ENCODE data around the gene HRH2.
A peak's percentile ranks its signal among the peaks of the same experiment; 100 is the strongest.

The HRH2 gene

DNA sequence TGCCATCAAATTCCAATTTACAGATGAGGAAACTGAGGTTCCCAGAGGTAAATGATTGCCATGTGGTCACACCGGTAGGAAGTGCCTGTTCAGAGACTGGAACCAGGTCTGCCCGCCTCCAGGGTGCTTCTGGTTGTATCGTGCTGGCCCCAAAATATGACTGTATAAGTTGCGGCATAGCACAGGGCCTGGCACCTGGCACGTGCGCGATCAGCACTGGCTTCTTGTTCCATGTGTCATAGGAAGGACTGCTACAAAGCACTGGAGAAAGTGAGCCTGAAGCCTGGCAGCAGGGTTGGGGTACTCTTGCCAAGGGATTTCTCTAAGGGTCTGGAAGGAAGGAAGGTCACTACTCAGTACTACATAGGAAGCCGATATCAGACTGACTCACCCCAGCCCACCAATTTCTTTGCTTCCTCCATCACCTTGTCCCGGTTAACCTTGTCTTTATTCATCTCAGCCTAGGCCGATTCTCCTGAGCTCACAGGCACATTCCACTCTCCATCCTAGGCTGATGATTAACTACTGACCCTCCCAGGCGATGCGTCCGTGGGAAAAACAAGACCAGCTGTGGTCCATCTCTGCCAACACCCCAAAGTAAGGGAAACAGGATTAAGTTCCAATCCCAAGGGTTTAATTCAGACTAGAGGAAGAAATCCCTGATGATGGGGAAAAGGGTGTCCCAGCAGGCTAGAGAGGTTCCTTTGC, 1.8 kb downstream of the HRH2 start:
- Histone ChIP-seq H3K36me3 (ENCODE audit: control insufficient read depth in 4 of 4, insufficient read depth in 4 of 4, low read length in 3 of 4) (peaks cover 0 to 24% (median 0%) of the 10 kb centered on the region in 4 experiments), H3K4me3 (ENCODE audit: control insufficient read depth in 1 of 7, extremely low read depth in 1 of 7, insufficient read depth in 4 of 7, low read depth in 2 of 7, low read length in 6 of 7) (peak overlapping the region in 1 of 7 experiments; percentile 78), H3K4me1 (ENCODE audit: control extremely low read depth in 1 of 4, control insufficient read depth in 4 of 4, insufficient read depth in 4 of 4, low read length in 3 of 4) (peaks cover 0 to 53% (median 22%) of the 10 kb centered on the region in 4 experiments), H3K9me3 (ENCODE audit: control extremely low read depth in 1 of 5, control insufficient read depth in 4 of 5, insufficient read depth in 2 of 5, low read depth in 1 of 5, low read length in 4 of 5) (no peaks in the 10 kb centered on the region), H3K27me3 (replicated peaks in 2 of 5; ENCODE audit: control insufficient read depth in 4 of 5, insufficient read depth in 5 of 5, low read length in 4 of 5) (peaks cover 0 to 19% (median 0%) of the 10 kb centered on the region in 5 experiments), H3K27ac (ENCODE audit: insufficient read depth in 1 of 2, low read depth in 1 of 2, low read length in 2 of 2, poor library complexity in 1 of 2, severe bottlenecking in 2 of 2) (no peak overlapping the region)
- 100% methylated on average over 10 of the region's 13 CpGs for WGBS (ENCODE audit: insufficient coverage)
- no peak for DNase-seq
- ChIA-PET CTCF (interaction anchor here (0.7 kb wide), 1 partner anchor 126 kb away, joined by 3 read pairs; no protein-coding TSS in a partner anchor), POLR2A (no interaction called here)

- POLR2A ChIA-PET: no interaction called here
- Histone ChIP-seq H3K4me3 (ENCODE audit: control insufficient read depth in 1 of 7, extremely low read depth in 1 of 7, insufficient read depth in 4 of 7, low read depth in 2 of 7, low read length in 6 of 7) (no peak overlapping the region), H3K36me3 (ENCODE audit: control insufficient read depth in 4 of 4, insufficient read depth in 4 of 4, low read length in 3 of 4) (peaks cover 0 to 24% (median 0%) of the 10 kb centered on the region in 4 experiments), H3K27ac (ENCODE audit: insufficient read depth in 1 of 2, low read depth in 1 of 2, low read length in 2 of 2, poor library complexity in 1 of 2, severe bottlenecking in 2 of 2) (no peak overlapping the region), H3K4me1 (ENCODE audit: control extremely low read depth in 1 of 4, control insufficient read depth in 4 of 4, insufficient read depth in 4 of 4, low read length in 3 of 4) (peaks cover 0 to 60% (median 6%) of the 10 kb centered on the region in 4 experiments), H3K9me3 (ENCODE audit: control extremely low read depth in 1 of 5, control insufficient read depth in 4 of 5, insufficient read depth in 2 of 5, low read depth in 1 of 5, low read length in 4 of 5) (no peaks in the 10 kb centered on the region), H3K27me3 (replicated peaks in 2 of 5; ENCODE audit: control insufficient read depth in 4 of 5, insufficient read depth in 5 of 5, low read length in 4 of 5) (peaks cover 0 to 16% (median 0%) of the 10 kb centered on the region in 5 experiments)
- WGBS (ENCODE audit: insufficient coverage): 86% methylated on average over 15 of the region's 16 CpGs
- CTCF ChIA-PET: interaction anchor here (0.9 kb wide), 1 partner anchor 27 kb away, joined by 3 read pairs; no protein-coding TSS in a partner anchor
- DNase-seq: no peak
Observed at GRCh38 chr5:175663186-175664184, 5.6 kb downstream of the HRH2 start.

DNA sequence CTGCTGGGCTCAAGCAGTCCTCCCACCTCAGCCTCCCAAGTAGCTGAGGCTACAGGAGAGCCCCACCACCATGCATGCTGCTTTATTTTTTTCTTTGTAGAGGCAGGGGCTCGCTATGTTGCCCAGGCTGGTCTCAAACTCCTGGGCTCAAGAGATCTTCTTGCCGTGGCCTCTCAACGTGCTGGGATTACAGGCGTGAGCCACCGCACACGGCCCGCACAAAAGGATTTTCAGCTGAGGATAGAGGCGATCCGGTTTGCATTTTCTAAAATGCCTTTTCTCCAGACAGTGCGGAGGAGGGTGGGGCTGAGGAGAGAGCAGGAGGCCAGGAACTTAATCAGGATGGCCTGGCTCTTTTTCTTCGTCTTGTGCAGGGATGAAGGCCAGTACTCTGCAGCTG, 6.9 kb downstream of the HRH2 start:
- DNase-seq: no peak
- peaks cover 0 to 58% (median 0%) of the 10 kb centered on the region in 4 experiments for H3K4me1 ChIP-seq (ENCODE audit: control extremely low read depth in 1 of 4, control insufficient read depth in 4 of 4, insufficient read depth in 4 of 4, low read length in 3 of 4)
- POLR2A ChIA-PET: no interaction called here
- no peak overlapping the region for H3K27ac ChIP-seq (ENCODE audit: insufficient read depth in 1 of 2, low read depth in 1 of 2, low read length in 2 of 2, poor library complexity in 1 of 2, severe bottlenecking in 2 of 2)
- no peak overlapping the region for H3K4me3 ChIP-seq (ENCODE audit: control insufficient read depth in 1 of 7, extremely low read depth in 1 of 7, insufficient read depth in 4 of 7, low read depth in 2 of 7, low read length in 6 of 7)
- H3K36me3 ChIP-seq (ENCODE audit: control insufficient read depth in 4 of 4, insufficient read depth in 4 of 4, low read length in 3 of 4): peaks cover 0 to 21% (median 0%) of the 10 kb centered on the region in 4 experiments
- H3K9me3 ChIP-seq (ENCODE audit: control extremely low read depth in 1 of 5, control insufficient read depth in 4 of 5, insufficient read depth in 2 of 5, low read depth in 1 of 5, low read length in 4 of 5): no peaks in the 10 kb centered on the region
- peaks cover 0 to 4% (median 0%) of the 10 kb centered on the region in 5 experiments for H3K27me3 ChIP-seq (replicated peaks in 2 of 5; ENCODE audit: control insufficient read depth in 4 of 5, insufficient read depth in 5 of 5, low read length in 4 of 5)
- CTCF ChIA-PET: interaction anchor here (0.9 kb wide), 1 partner anchor 26 kb away, joined by 3 read pairs; no protein-coding TSS in a partner anchor
- WGBS (ENCODE audit: insufficient coverage): 100% methylated on average over 9 of the region's 11 CpGs

GRCh38 chr5:175666216-175666615, 8.3 kb downstream of the HRH2 start:
- H3K9me3 ChIP-seq (ENCODE audit: control extremely low read depth in 1 of 5, control insufficient read depth in 4 of 5, insufficient read depth in 2 of 5, low read depth in 1 of 5, low read length in 4 of 5): no peaks in the 10 kb centered on the region
- peaks cover 0 to 8% (median 0%) of the 10 kb centered on the region in 4 experiments for H3K36me3 ChIP-seq (ENCODE audit: control insufficient read depth in 4 of 4, insufficient read depth in 4 of 4, low read length in 3 of 4)
- POLR2A ChIA-PET: no interaction called here

GRCh38 chr5:175668006-175668405, 10.1 kb downstream of the HRH2 start:
- Histone ChIP-seq H3K4me3 (ENCODE audit: control insufficient read depth in 1 of 7, extremely low read depth in 1 of 7, insufficient read depth in 4 of 7, low read depth in 2 of 7, low read length in 6 of 7) (no peak overlapping the region), H3K9me3 (ENCODE audit: control extremely low read depth in 1 of 5, control insufficient read depth in 4 of 5, insufficient read depth in 2 of 5, low read depth in 1 of 5, low read length in 4 of 5) (no peaks in the 10 kb centered on the region), H3K27ac (ENCODE audit: insufficient read depth in 1 of 2, low read depth in 1 of 2, low read length in 2 of 2, poor library complexity in 1 of 2, severe bottlenecking in 2 of 2) (no peak overlapping the region), H3K27me3 (replicated peaks in 2 of 5; ENCODE audit: control insufficient read depth in 4 of 5, insufficient read depth in 5 of 5, low read length in 4 of 5) (peaks cover 0 to 3% (median 0%) of the 10 kb centered on the region in 5 experiments), H3K36me3 (ENCODE audit: control insufficient read depth in 4 of 4, insufficient read depth in 4 of 4, low read length in 3 of 4) (peaks cover 0 to 5% (median 0%) of the 10 kb centered on the region in 4 experiments), H3K4me1 (ENCODE audit: control extremely low read depth in 1 of 4, control insufficient read depth in 4 of 4, insufficient read depth in 4 of 4, low read length in 3 of 4) (peaks cover 4 to 88% (median 14%) of the 10 kb centered on the region in 4 experiments)
- DNase-seq: no peak
- WGBS (ENCODE audit: insufficient coverage): 90% methylated on average over 5 of the region's 5 CpGs
- POLR2A ChIA-PET: no interaction called here
- CTCF ChIA-PET: no interaction called here

More at GRCh38 chr5:175666216-175666615, 8.3 kb downstream of the HRH2 start:
- Histone ChIP-seq H3K4me3 (ENCODE audit: control insufficient read depth in 1 of 7, extremely low read depth in 1 of 7, insufficient read depth in 4 of 7, low read depth in 2 of 7, low read length in 6 of 7) (no peak overlapping the region), H3K27me3 (replicated peaks in 2 of 5; ENCODE audit: control insufficient read depth in 4 of 5, insufficient read depth in 5 of 5, low read length in 4 of 5) (peaks cover 0 to 3% (median 0%) of the 10 kb centered on the region in 5 experiments), H3K4me1 (ENCODE audit: control extremely low read depth in 1 of 4, control insufficient read depth in 4 of 4, insufficient read depth in 4 of 4, low read length in 3 of 4) (peaks cover 0 to 72% (median 7%) of the 10 kb centered on the region in 4 experiments), H3K27ac (ENCODE audit: insufficient read depth in 1 of 2, low read depth in 1 of 2, low read length in 2 of 2, poor library complexity in 1 of 2, severe bottlenecking in 2 of 2) (no peak overlapping the region)
- no peak for DNase-seq
- 100% methylated on average over 6 of the region's 6 CpGs for WGBS (ENCODE audit: insufficient coverage)
- CTCF ChIA-PET: interaction anchor here (2.2 kb wide), 1 partner anchor 12 kb away, joined by 6 read pairs; no protein-coding TSS in a partner anchor

DNA sequence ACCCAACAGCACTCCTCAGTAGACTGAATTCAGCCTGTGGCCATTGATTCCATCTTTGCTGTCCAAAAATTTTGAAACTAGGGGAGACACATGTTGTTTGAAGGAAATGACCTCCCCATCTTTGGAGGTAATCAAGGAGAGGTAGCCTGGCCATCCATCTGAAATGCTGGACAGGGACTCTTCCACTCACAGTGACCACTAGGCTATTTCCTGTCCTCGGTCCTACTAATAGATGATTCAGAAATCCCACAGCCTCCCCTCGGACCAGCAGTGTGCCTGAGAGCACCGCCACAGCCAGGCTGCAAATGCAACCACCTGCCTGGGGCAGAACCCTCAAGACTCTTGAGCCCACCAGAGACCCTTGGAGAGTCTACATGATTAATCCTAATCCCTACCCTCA, 12.5 kb downstream of the HRH2 start:
- 94% methylated on average over 3 of the region's 3 CpGs for WGBS (ENCODE audit: insufficient coverage)
- Histone ChIP-seq H3K4me3 (ENCODE audit: control insufficient read depth in 1 of 7, extremely low read depth in 1 of 7, insufficient read depth in 4 of 7, low read depth in 2 of 7, low read length in 6 of 7) (no peak overlapping the region), H3K36me3 (ENCODE audit: control insufficient read depth in 4 of 4, insufficient read depth in 4 of 4, low read length in 3 of 4) (peaks cover 0 to 5% (median 0%) of the 10 kb centered on the region in 4 experiments), H3K27ac (ENCODE audit: insufficient read depth in 1 of 2, low read depth in 1 of 2, low read length in 2 of 2, poor library complexity in 1 of 2, severe bottlenecking in 2 of 2) (no peak overlapping the region), H3K27me3 (replicated peaks in 2 of 5; ENCODE audit: control insufficient read depth in 4 of 5, insufficient read depth in 5 of 5, low read length in 4 of 5) (peaks cover 0 to 4% (median 0%) of the 10 kb centered on the region in 5 experiments), H3K9me3 (ENCODE audit: control extremely low read depth in 1 of 5, control insufficient read depth in 4 of 5, insufficient read depth in 2 of 5, low read depth in 1 of 5, low read length in 4 of 5) (no peaks in the 10 kb centered on the region), H3K4me1 (ENCODE audit: control extremely low read depth in 1 of 4, control insufficient read depth in 4 of 4, insufficient read depth in 4 of 4, low read length in 3 of 4) (peaks cover 4 to 94% (median 14%) of the 10 kb centered on the region in 4 experiments)
- ChIA-PET CTCF (no interaction called here), POLR2A (no interaction called here)
- no peak for DNase-seq

All from common myeloid progenitor, CD34-positive (primary cell).